WTC11 (cell line): ENCODE results near the gene KCND3.

Experiments
- TF ChIP-seq, protein P1 (sequence below): sonication (generic); formaldehyde crosslinking; IDR thresholded peaks from 2 replicates; pipeline ENCODE4 v1.8.1; 2022; ENCODE audit warnings: low read depth, missing genetic modification reagents, borderline replicate concordance
- TF ChIP-seq, protein P2 (sequence below): sonication (generic); formaldehyde crosslinking; IDR thresholded peaks from 2 replicates; pipeline ENCODE4 v1.8.1; 2022; ENCODE audit warnings: missing genetic modification reagents, borderline replicate concordance
- TF ChIP-seq, protein P3 (sequence below): sonication (generic); formaldehyde crosslinking; conservative IDR thresholded peaks from 2 replicates; pipeline ENCODE4 v1.8.1; 2022; ENCODE audit warnings: mild to moderate bottlenecking, missing genetic modification reagents

DNA sequence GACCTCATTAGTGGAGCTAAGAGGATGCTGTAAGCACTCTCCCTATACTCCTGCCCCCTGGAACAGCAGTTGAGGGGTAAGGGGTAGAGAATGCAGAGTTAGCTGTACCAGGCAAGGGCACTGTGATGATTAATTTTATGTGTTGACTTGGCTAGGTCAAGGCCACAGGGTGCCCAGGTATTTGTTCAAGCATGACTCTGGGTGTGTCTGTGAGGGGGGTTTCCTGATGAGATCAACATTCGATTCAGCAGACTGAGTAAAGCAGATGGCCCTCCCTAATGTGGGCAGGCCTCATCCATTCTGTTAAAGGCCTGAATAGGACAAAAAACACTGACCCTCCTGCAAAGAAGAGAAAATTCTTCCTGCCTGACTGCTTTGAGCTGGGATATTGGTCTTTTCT lies 110.8 kb downstream of the KCND3 start:
- TF ChIP-seq, protein P1, sequence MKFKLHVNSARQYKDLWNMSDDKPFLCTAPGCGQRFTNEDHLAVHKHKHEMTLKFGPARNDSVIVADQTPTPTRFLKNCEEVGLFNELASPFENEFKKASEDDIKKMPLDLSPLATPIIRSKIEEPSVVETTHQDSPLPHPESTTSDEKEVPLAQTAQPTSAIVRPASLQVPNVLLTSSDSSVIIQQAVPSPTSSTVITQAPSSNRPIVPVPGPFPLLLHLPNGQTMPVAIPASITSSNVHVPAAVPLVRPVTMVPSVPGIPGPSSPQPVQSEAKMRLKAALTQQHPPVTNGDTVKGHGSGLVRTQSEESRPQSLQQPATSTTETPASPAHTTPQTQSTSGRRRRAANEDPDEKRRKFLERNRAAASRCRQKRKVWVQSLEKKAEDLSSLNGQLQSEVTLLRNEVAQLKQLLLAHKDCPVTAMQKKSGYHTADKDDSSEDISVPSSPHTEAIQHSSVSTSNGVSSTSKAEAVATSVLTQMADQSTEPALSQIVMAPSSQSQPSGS (CRISPR knock-in tag) = no peak
- TF ChIP-seq, protein P2, sequence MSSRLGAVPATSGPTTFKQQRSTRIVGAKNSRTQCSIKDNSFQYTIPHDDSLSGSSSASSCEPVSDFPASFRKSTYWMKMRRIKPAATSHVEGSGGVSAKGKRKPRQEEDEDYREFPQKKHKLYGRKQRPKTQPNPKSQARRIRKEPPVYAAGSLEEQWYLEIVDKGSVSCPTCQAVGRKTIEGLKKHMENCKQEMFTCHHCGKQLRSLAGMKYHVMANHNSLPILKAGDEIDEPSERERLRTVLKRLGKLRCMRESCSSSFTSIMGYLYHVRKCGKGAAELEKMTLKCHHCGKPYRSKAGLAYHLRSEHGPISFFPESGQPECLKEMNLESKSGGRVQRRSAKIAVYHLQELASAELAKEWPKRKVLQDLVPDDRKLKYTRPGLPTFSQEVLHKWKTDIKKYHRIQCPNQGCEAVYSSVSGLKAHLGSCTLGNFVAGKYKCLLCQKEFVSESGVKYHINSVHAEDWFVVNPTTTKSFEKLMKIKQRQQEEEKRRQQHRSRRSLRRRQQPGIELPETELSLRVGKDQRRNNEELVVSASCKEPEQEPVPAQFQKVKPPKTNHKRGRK (CRISPR knock-in tag) = no peak
- TF ChIP-seq, protein P3, sequence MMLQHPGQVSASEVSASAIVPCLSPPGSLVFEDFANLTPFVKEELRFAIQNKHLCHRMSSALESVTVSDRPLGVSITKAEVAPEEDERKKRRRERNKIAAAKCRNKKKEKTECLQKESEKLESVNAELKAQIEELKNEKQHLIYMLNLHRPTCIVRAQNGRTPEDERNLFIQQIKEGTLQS = no peak
